ENCODE measurements around the gene OR2G3. TPM values are rescaled to one million over a fixed set of nuclear protein-coding genes. Genes with fewer than 3 reads are reported as not detected.

The OR2G3 gene
- total and polyA plus RNA-seq, 2 of the 4 experiments (the other 2 are of a cell fraction): not detected

DNA sequence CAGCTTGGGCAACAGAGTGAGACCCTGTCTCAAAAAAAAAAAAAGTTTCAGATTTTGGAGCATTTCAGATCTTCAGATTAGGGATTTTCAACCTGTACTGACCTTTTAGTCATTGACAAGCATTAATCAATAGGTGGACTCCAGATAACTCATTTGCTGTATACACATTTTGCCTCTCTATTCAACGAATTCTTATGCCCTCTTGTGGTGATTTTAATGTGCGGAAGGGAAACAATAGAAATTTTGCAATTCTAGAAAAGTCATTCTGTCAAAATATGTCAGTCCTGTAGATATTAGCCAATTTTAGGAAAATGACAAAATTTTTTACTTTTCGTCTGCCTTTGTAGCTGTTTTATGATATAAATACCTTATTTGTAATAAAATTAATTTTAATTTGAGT lies 28.9 kb upstream of the OR2G3 start:
- no peak overlapping the region for H3K9ac ChIP-seq (ENCODE audit: low read depth, low read length)
- WGBS, 2 experiments (ENCODE audit: extremely low coverage in 2 of 2, insufficient read length in 1 of 2): no CpG with 5 or more reads among the region's 3 CpGs
- CTCF ChIA-PET: interaction anchor here (0.9 kb wide), 1 partner anchor 186 kb away, joined by 3 read pairs; no protein-coding TSS in a partner anchor
- no peak overlapping the region for H4K91ac ChIP-seq (ENCODE audit: insufficient read depth, low read depth, low read length)
- no peak overlapping the region for H3K4ac ChIP-seq (ENCODE audit: low read depth, low read length)
- no peak overlapping the region for H2AFZ ChIP-seq (replicated peaks; ENCODE audit: low read length, poor library complexity)
- H3K4me3 ChIP-seq (ENCODE audit: insufficient read depth, low read depth, low read length): no peak overlapping the region
- no peak overlapping the region for H2BK120ac ChIP-seq (ENCODE audit: low read depth, low read length)
- TF ChIP-seq CEBPB (IDR thresholded peaks at IDR 0.05; ENCODE audit: low read depth, low read length) (no peak), SMC3 (IDR thresholded peaks at IDR 0.05; ENCODE audit: low read depth, low read length) (no peak), NFE2L2 (IDR thresholded peaks at IDR 0.05; ENCODE audit: low read depth, low read length) (no peak), FOS (IDR thresholded peaks at IDR 0.05; ENCODE audit: low read depth, low read length) (no peak), RCOR1 (IDR thresholded peaks at IDR 0.05; ENCODE audit: insufficient replicate concordance, low read length) (no peak)
- TF ChIP-seq, protein P1, sequence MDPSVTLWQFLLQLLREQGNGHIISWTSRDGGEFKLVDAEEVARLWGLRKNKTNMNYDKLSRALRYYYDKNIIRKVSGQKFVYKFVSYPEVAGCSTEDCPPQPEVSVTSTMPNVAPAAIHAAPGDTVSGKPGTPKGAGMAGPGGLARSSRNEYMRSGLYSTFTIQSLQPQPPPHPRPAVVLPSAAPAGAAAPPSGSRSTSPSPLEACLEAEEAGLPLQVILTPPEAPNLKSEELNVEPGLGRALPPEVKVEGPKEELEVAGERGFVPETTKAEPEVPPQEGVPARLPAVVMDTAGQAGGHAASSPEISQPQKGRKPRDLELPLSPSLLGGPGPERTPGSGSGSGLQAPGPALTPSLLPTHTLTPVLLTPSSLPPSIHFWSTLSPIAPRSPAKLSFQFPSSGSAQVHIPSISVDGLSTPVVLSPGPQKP (IDR thresholded peaks at IDR 0.05; ENCODE audit: borderline replicate concordance, low read depth, low read length): no peak
- TF ChIP-seq, protein P2, sequence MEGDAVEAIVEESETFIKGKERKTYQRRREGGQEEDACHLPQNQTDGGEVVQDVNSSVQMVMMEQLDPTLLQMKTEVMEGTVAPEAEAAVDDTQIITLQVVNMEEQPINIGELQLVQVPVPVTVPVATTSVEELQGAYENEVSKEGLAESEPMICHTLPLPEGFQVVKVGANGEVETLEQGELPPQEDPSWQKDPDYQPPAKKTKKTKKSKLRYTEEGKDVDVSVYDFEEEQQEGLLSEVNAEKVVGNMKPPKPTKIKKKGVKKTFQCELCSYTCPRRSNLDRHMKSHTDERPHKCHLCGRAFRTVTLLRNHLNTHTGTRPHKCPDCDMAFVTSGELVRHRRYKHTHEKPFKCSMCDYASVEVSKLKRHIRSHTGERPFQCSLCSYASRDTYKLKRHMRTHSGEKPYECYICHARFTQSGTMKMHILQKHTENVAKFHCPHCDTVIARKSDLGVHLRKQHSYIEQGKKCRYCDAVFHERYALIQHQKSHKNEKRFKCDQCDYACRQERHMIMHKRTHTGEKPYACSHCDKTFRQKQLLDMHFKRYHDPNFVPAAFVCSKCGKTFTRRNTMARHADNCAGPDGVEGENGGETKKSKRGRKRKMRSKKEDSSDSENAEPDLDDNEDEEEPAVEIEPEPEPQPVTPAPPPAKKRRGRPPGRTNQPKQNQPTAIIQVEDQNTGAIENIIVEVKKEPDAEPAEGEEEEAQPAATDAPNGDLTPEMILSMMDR (conservative IDR thresholded peaks at IDR 0.05; ENCODE audit: low read depth, low read length): 0 out of 2 replicates have a peak, but pooled peaks have one; percentile 13
- TF ChIP-seq, protein P3, sequence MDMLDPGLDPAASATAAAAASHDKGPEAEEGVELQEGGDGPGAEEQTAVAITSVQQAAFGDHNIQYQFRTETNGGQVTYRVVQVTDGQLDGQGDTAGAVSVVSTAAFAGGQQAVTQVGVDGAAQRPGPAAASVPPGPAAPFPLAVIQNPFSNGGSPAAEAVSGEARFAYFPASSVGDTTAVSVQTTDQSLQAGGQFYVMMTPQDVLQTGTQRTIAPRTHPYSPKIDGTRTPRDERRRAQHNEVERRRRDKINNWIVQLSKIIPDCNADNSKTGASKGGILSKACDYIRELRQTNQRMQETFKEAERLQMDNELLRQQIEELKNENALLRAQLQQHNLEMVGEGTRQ (IDR thresholded peaks at IDR 0.05; ENCODE audit: low read depth, low read length): no peak
- intact Hi-C loops (cut with micrococcal nuclease): loop anchor here (1.0 kb wide), 1 partner anchor 186 kb away; no protein-coding TSS in a partner anchor
- no peak overlapping the region for H2BK5ac ChIP-seq (ENCODE audit: low read depth, low read length, poor library complexity, severe bottlenecking)
- H3K56ac ChIP-seq (ENCODE audit: extremely low read depth, insufficient read depth, low read length): no peak overlapping the region
- no peak overlapping the region for H4K8ac ChIP-seq (ENCODE audit: low read depth in 2 of 2, low read length in 2 of 2)
- no peak overlapping the region for H3K23ac ChIP-seq (ENCODE audit: low read depth, low read length)
- H3K27ac ChIP-seq (ENCODE audit: insufficient read depth, low read length): no peak overlapping the region
- H2BK20ac ChIP-seq (ENCODE audit: low read depth, low read length): no peak overlapping the region
- no peaks in the 10 kb centered on the region for H4K20me1 ChIP-seq (ENCODE audit: insufficient read depth, low read length)
- no peak overlapping the region for H3K14ac ChIP-seq (replicated peaks; ENCODE audit: low read depth, low read length)
- H3K18ac ChIP-seq (ENCODE audit: low read depth, low read length): no peak overlapping the region
- DNase-seq: no peak
- H3K4me2 ChIP-seq (ENCODE audit: low read depth, low read length): no peak overlapping the region
- H2BK15ac ChIP-seq (ENCODE audit: low read depth, low read length): no peak overlapping the region
- in situ Hi-C loops (cut with MboI; ENCODE audit: low sequenced_read_pairs): no loop called here
- dilution Hi-C loops (cut with HindIII; ENCODE audit: low sequenced_read_pairs, unreplicated experiment): no loop called here
- no peak overlapping the region for H2AK5ac ChIP-seq (ENCODE audit: low read depth, low read length)
- no peak overlapping the region for H2AK9ac ChIP-seq (replicated peaks; ENCODE audit: low read depth, low read length, poor library complexity)
- BruUV-seq (replicated peaks): no TSS peak
- no peaks in the 10 kb centered on the region for H3K79me1 ChIP-seq (ENCODE audit: low read depth in 1 of 2, low read length in 2 of 2)
- no peaks in the 10 kb centered on the region for H3K27me3 ChIP-seq (ENCODE audit: control insufficient read depth, insufficient read depth, low read length)
- POLR2A ChIA-PET (ENCODE audit: unreplicated experiment): no interaction called here
- H3K9me1 ChIP-seq (ENCODE audit: insufficient read depth, low read length): no peaks in the 10 kb centered on the region
- H4K5ac ChIP-seq (ENCODE audit: low read depth, low read length): no peak overlapping the region
- H3K4me1 ChIP-seq (ENCODE audit: control insufficient read depth, insufficient read depth, low read length): no peaks in the 10 kb centered on the region
- no peak for ATAC-seq (ENCODE audit: low read depth)
- H3K36me3 ChIP-seq (ENCODE audit: control insufficient read depth, insufficient read depth, low read length): no peaks in the 10 kb centered on the region
- H3K9me3 ChIP-seq (ENCODE audit: control insufficient read depth, insufficient read depth, low read length): peaks cover 15% of the 10 kb centered on the region
